ENCODE data around the gene ELAVL1.

ELAVL1 gene

DNA sequence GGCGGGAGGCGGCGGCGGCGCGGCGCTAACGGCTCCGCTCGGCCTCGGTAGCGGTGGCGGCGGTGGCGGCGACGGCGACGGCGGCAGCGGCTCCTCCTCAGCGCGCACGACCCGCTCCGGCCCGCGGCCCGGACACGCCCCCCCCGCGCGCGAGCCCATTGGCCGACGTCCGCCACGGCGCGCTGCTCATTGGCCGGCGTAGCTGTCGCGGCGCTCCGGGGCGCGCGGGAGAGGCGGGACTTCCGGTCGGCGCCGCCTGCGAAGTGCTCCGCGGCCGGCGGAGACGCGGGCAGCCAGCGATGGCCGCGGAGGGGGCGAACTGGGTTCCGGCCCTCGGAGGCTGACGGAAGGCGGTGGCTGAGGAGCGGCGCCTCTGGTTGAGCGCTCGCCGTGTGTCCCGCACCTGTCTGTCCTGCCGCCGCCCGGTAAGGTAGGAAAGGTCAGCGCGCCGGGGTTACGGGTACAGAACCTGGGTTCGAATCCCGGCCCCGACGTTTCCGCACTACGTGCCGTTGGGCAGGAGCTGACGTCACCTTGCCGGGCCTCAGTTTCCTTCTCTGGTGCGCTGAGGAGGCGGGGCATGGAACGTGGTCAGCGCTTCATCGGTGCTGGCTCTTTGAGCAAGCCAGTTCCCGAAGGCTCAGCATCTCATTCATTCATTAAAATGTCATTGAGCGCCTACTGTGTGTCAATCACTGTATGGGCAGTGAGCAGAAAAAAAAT, at the start of gene ELAVL1:
Gene ELAVL1, minus strand, starts transcription at position 108 of the 723 bp plus-strand sequence. CDS start 13,826 bp downstream, outside the sequence.
- H3K4me1 ChIP-seq (ENCODE audit: control insufficient read depth in 1 of 2, insufficient read depth in 1 of 2, low read depth in 1 of 2, low read length in 1 of 2): peaks cover 29 to 31% of the 10 kb centered on the region in 2 experiments
- peak within 1 kb of the TSS; percentile 68 for H3K27ac ChIP-seq
- H3K27me3 ChIP-seq: no peaks in the 10 kb centered on the region
- H3K9me3 ChIP-seq: no peaks in the 10 kb centered on the region
- TF ChIP-seq, protein P1, sequence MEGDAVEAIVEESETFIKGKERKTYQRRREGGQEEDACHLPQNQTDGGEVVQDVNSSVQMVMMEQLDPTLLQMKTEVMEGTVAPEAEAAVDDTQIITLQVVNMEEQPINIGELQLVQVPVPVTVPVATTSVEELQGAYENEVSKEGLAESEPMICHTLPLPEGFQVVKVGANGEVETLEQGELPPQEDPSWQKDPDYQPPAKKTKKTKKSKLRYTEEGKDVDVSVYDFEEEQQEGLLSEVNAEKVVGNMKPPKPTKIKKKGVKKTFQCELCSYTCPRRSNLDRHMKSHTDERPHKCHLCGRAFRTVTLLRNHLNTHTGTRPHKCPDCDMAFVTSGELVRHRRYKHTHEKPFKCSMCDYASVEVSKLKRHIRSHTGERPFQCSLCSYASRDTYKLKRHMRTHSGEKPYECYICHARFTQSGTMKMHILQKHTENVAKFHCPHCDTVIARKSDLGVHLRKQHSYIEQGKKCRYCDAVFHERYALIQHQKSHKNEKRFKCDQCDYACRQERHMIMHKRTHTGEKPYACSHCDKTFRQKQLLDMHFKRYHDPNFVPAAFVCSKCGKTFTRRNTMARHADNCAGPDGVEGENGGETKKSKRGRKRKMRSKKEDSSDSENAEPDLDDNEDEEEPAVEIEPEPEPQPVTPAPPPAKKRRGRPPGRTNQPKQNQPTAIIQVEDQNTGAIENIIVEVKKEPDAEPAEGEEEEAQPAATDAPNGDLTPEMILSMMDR (IDR thresholded peaks at IDR 0.05): peak; percentile 43
- H3K4me3 ChIP-seq (ENCODE audit: low read depth in 1 of 2, low read length in 1 of 2): peak within 1 kb of the TSS; percentile 81 to 88
- H3K36me3 ChIP-seq: no peaks in the 10 kb centered on the region

DNA sequence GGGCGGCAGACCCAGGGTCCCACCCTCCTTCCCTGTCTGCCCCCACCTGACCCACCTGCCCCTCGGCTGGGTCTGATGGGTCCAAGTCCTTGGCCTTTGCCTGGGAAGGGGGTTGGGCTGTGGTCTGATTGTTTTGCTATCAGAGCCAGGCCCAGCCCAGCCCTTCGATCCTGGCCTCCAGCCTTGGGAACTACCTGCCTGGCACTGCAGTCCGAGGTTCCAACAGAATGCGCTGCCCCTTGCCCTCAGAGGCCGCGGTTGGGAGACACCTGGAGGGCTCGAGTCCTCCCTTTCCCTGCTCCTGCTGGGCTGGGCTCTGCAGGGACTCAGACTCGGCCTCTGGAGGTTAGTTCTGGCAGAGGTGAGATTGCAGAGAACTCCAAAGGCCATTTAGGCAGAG, 48.7 kb upstream of the ELAVL1 start:
- no peaks in the 10 kb centered on the region for H3K36me3 ChIP-seq
- H3K9me3 ChIP-seq: no peaks in the 10 kb centered on the region
- no peak overlapping the region for H3K27ac ChIP-seq
- H3K4me3 ChIP-seq (ENCODE audit: low read depth in 1 of 2, low read length in 1 of 2): no peak overlapping the region
- H3K27me3 ChIP-seq: peaks cover 18% of the 10 kb centered on the region
- TF ChIP-seq, protein P1 (IDR thresholded peaks at IDR 0.05): no peak
- H3K4me1 ChIP-seq (ENCODE audit: control insufficient read depth in 1 of 2, insufficient read depth in 1 of 2, low read depth in 1 of 2, low read length in 1 of 2): peaks cover 8 to 9% of the 10 kb centered on the region in 2 experiments

DNA sequence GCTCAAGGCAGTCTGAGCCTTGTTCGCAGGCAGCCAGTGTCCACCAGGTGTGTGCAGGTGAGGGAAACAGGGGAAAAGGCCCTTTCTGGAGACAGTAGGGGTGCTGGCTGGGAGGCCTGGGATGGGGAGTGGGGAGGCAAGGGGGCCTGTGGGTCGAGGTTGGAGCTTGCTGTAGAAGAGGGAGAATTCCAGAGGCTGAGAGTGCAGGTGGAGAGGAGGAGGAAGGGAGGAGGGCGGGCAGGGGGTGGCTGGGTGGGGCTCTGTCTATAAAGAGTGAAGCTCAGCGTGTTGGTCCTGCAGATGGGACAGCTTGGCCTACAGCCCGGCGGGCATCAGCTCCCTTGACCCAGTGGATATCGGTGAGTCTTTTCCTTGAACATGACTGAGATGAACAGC, 47.0 kb upstream of the ELAVL1 start, which contains the start of gene CCL25:
Gene CCL25, plus strand, starts transcription at position 297 of the 396 bp plus-strand sequence. CDS start 290 bp downstream, outside the sequence.
- H3K4me3 ChIP-seq (ENCODE audit: low read depth in 1 of 2, low read length in 1 of 2): no peak within 1 kb of the TSS
- H3K27me3 ChIP-seq: peaks cover 21% of the 10 kb centered on the region
- no peaks in the 10 kb centered on the region for H3K9me3 ChIP-seq
- TF ChIP-seq, protein P1 (IDR thresholded peaks at IDR 0.05): no peak
- H3K27ac ChIP-seq: no peak within 1 kb of the TSS
- no peaks in the 10 kb centered on the region for H3K36me3 ChIP-seq
- H3K4me1 ChIP-seq (ENCODE audit: control insufficient read depth in 1 of 2, insufficient read depth in 1 of 2, low read depth in 1 of 2, low read length in 1 of 2): peaks cover 8 to 9% of the 10 kb centered on the region in 2 experiments

DNA sequence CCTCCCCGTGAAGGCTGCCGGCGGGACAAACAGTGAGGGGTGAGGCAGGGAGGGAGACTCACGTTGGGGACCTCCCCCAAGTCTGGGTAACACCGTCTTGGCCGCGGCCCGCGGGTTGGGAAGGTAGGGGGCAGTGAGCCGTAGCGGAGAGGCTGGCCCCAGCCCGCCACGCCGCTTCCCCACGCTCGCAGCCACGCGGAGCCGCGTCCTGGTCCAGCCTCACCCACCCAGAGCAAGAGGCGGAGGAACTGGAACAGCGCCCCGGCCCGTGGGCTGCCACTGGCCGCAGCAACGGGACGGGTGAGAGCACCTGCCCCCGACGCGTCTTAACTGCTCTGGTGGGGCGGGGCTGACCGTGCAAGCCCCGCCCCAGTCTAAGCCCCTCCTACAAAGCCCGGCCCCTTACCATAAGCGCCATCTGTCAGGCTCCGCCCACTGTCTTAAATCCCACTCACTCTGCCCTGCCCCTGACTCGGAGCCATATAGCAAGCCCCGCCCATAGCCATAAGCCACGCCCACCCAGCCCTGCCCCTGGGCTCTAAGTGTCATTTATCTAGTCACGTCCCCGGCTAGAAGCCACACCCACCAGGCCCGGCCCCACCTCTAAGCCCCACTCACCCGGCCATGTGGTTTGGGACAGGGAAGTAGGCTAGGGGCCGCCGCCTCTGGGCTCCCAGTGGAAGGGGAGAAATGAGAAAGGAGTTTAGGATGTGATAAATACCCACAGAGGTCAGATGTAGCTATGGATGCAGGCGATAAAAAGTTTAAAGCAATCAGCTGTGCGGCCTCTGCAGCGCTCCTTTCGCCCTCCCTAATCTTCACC, 45.0 kb upstream of the ELAVL1 start:
- Histone ChIP-seq H3K36me3 (no peaks in the 10 kb centered on the region), H3K9me3 (no peaks in the 10 kb centered on the region), H3K27ac (no peak overlapping the region), H3K4me3 (ENCODE audit: low read depth in 1 of 2, low read length in 1 of 2) (peak overlapping the region; percentile 29), H3K4me1 (ENCODE audit: control insufficient read depth in 1 of 2, insufficient read depth in 1 of 2, low read depth in 1 of 2, low read length in 1 of 2) (peaks cover 8 to 9% of the 10 kb centered on the region in 2 experiments), H3K27me3 (peaks cover 26% of the 10 kb centered on the region)
- TF ChIP-seq, protein P1 (IDR thresholded peaks at IDR 0.05): no peak

DNA sequence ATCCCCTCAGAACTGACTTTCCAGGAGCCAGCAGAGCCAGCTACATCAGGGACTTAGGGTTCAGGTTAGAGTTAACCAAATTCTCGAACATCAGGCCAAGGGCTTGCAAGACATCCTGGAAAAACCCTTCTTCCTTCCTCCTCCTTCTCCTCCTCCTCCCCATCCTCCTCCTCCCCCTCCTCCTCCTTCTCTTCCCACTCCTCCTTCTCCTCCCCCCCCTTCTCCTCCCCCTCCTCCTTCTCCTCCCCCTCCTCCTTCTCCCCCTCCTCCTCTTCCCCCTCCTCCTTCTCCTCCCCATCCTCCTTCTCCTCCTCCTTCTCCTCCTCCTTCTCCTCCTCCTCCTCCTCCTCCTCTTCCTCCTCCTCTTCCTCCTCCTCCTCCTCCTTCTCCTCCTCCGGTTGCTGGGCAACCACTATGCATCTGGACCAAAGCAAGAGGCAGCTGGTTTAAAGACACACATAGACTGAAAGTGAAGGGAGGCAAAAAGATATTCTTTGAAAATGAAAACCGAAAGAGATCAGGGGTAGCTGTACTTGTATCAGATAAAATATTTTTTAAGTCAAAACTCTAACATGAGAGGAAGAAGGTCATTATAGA, 41.2 kb upstream of the ELAVL1 start:
- Histone ChIP-seq H3K4me1 (ENCODE audit: control insufficient read depth in 1 of 2, insufficient read depth in 1 of 2, low read depth in 1 of 2, low read length in 1 of 2) (peaks cover 8 to 9% of the 10 kb centered on the region in 2 experiments), H3K27ac (no peak overlapping the region), H3K9me3 (no peaks in the 10 kb centered on the region), H3K27me3 (peaks cover 26% of the 10 kb centered on the region), H3K36me3 (no peaks in the 10 kb centered on the region), H3K4me3 (ENCODE audit: low read depth in 1 of 2, low read length in 1 of 2) (no peak overlapping the region)
- TF ChIP-seq, protein P1 (IDR thresholded peaks at IDR 0.05): no peak

All from neutrophil (primary cell).